ENCODE results near the gene MMP25.
"Not testable (repeated sequence)": the region's sequence is repeated elsewhere in the genome, so short reads cannot be mapped to it uniquely, and the experiment has no call there.

MMP25 gene

DNA sequence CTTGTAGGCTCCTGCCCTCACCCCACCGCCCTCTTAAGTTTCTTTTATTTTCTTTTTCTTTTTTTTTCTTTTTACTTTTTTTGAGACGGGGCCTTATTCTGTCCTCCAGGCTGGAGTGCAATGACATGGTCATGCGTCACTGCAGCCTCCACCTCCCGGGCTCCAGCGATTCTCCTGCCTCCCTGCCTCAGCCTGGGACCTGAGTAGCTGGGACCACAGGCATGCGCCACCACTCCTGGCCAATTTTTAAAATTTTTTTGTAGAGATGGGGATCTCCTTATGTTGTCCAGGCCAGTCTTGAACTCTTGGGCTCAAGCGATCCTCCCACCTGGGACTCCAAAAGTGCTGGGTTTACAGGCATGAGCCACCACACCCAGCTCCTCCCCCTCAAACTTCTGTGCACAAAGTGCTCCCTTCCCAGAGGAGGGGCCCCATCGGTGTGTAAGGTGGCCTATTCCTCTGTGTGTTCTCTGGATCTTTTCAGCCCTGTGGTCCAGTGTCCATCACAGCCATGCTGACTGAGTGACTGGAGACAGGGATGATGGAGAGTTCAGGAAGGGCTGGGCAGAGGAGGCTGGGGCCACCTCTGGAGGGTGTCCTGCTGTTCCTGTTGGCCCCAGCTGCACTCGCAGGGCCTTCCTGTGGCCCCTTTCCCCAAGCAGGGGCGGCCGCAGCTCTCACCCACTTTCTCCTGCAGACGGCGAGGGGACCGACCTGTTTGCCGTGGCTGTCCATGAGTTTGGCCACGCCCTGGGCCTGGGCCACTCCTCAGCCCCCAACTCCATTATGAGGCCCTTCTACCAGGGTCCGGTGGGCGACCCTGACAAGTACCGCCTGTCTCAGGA is 10.2 kb downstream of the MMP25 start:
- no peak for DNase-seq (ENCODE audit: low spot score)

DNA sequence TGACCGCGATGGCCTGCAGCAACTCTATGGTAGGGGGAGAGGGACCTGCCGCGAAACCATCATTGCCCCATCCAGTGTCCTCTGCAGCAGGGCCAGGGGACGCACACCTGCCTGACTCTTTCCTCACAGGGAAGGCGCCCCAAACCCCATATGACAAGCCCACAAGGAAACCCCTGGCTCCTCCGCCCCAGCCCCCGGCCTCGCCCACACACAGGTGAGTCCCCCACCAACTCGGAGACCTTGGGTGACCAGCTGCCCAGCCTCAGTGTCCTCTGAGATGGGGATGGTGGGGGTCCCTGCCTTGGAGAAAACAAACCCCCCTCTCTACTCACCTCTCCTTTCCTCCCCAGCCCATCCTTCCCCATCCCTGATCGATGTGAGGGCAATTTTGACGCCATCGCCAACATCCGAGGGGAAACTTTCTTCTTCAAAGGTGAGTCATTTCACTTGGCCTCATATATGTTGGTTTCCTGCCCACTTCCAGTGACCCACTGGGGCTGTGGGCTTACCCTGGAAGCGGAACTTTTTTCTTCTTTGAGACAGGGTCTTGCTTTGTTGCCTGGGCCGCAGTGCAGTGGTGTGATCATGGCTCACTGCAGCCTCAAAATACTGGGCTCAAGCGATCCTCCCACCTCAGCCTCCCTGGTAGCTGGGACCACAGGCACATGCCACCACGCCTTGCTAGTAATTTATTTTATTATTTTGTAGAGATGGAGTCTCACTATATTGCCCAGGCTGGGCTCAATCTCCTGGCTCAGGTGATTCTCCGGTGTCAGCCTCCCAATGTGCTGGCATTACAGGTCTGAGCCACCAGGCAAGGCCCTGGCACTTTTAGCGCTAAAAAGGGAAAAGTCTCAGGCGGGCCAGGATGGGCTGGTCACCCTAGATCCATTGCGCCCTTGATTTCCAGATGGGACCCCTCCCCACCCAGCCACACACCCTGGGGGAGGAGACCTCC is 11.1 kb downstream of the MMP25 start:
- DNase-seq (ENCODE audit: low spot score) = no peak

DNA sequence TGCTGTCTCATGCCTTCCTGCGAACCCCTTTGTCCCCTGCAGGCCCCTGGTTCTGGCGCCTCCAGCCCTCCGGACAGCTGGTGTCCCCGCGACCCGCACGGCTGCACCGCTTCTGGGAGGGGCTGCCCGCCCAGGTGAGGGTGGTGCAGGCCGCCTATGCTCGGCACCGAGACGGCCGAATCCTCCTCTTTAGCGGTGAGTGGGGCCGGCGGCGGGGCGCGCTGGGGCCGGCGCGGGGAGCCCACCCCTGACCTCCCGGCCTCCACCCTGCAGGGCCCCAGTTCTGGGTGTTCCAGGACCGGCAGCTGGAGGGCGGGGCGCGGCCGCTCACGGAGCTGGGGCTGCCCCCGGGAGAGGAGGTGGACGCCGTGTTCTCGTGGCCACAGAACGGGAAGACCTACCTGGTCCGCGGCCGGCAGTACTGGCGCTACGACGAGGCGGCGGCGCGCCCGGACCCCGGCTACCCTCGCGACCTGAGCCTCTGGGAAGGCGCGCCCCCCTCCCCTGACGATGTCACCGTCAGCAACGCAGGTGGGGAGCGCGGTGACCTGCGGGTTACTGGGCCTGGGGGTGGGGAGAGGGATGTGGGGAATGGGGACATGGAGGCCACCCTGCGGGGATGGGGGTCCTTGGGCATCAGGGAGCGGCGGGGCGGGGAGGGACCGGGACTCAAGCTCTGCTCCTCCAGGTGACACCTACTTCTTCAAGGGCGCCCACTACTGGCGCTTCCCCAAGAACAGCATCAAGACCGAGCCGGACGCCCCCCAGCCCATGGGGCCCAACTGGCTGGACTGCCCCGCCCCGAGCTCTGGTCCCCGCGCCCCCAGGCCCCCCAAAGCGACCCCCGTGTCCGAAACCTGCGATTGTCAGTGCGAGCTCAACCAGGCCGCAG is 12.0 kb downstream of the MMP25 start:
- DNase-seq (ENCODE audit: low spot score) = no peak

DNA sequence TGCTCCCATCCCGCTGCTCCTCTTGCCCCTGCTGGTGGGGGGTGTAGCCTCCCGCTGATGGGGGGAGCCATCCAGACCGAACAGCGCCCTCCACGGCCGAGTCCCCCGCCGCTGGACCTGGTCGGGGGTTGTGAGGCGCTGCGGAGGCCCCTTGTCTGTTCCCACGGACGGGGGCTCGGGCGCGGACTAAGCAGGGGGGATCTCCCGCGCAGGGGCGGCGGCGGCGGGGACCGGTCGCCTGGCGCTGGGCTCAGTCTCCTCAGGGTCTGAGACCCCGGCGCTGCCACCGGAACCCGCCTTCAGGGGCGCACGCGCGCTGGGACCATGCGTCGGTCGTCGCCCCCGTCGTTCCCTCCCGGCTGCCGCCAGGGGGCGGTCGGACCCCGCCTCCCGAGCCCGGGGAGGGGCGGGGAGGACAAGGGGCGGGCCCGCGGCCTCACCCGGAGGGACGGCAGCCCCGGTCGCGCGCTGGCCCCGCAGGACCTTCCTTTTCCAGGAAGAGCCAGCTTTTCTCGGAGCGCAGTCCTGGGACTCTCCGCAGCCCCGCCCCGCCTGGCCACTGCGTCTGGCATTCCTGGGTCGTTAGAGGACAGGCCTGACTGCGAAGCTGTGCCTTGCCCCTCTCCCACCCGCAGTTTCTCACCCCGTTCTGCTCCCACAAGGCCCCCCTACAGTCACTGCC is 12.8 kb downstream of the MMP25 start:
- DNase-seq (ENCODE audit: low spot score) = peak; percentile 96

DNA sequence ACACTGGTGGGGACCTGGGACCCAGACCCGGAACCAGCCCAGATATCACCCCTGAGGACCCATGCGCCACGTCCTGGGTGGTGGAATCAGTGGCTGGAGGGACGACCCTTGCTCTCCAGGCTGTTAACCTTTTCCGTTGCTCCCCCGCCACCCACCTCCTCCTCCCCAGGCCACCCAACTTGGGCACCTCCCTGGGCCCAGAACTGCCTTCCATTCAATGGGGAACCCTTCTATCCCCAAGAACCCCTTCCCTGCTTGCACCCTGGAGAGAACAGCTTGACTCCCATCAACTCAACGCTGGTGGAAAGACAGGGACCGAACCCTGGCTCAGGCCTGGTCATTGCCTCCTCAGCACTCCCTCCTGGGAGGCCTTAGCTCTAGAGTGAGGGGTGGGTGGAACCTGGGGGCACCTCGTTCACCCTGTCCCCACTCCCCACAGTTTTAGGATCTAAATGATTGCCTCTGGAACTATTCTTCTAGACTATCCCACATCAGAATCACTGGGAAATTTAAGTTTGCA is 13.4 kb downstream of the MMP25 start:
- no peak for DNase-seq (ENCODE audit: low spot score)

DNA sequence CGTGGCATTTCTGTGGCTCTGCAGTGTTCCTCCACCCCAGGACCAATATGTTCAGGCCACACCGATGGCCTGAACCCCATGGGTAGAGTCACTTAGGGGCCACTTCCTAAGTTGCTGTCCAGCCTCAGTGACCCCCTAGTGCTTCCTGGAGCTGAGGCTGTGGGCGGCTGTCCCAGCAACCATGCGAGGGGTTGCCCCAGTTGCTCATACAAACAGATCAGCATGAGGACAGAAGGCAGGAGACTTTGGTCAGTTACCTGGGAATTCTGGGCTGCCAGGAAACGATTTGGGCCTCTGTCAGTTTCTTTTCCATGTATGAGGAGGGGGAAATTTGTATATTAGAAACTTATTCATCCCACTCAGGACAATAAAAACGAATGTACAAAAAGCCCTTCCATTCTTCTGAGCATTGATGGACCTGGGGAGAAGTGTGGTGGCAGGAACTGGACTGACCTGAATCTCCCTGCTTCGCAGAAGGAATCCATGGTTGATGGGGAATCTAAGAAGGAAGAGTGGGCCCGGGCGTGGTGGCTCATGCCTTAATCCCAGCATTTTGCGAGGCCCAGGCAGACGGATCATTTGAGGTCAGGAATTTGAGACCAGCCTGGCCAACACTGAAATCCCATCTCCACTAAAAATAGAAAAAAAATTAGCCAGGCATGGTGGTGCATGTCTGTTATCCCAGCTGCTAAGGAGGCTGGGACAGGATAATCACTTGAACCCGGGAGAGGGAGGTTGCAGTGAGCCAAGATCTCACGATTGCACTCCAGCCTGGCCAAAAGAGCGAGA is 14.2 kb downstream of the MMP25 start:
- no peak for DNase-seq (ENCODE audit: low spot score)

DNA sequence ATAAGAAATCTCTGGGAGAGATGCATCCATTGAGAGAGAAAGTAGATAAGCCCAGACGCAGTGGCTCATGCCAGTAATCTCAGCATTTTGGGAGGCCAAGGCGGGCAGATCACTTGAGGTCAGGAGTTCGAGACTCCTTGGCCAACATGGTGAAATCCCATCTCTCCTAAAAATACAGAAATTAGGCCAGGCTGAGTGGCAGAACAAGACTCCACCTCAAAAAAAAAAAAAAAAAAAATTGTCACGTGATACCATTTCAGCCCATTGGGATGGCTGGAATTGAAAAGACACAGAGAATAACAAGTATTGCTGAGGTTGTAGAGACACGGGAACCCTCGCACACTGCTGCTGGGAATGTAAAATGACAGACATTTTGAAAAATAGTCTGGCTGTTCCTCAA is 16.2 kb downstream of the MMP25 start:
- no peak for DNase-seq (ENCODE audit: low spot score)

DNA sequence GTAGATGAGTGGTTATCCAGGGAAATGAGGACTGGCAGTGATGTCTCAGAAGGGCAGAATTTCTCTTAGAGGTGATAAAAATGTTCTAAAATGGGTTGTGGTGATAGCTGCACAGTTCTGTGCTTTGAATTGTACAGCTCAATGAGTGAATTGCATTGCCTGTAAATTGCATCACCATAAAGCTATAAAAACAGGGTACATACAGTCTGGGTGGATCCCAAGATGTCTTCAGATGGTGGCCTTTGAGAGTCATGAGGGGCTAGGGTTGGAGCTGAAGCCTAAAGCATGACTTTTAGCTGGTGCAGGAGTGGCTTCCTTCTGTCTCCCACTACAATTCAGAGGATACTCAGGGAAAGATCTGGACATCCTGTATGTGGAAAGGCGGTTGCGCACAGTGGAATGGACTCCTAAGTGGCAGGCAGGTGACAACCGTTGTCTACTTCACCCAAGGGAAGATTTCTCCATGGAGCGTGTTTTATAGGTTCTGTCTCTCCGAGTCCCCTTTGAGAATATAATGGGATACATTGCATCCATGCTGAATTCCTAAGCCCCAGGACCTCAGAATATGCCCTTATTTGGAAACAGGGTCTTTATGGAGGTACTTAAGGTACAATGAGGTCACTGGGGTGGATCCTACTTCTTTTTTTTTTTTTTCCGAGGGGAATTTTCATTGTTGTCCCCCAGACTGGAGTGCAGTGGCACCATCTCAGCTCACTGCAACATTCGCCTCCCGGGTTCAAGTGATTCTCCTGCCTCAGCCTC is 17.4 kb downstream of the MMP25 start:
- DNase-seq (ENCODE audit: low spot score) = no peak

DNA sequence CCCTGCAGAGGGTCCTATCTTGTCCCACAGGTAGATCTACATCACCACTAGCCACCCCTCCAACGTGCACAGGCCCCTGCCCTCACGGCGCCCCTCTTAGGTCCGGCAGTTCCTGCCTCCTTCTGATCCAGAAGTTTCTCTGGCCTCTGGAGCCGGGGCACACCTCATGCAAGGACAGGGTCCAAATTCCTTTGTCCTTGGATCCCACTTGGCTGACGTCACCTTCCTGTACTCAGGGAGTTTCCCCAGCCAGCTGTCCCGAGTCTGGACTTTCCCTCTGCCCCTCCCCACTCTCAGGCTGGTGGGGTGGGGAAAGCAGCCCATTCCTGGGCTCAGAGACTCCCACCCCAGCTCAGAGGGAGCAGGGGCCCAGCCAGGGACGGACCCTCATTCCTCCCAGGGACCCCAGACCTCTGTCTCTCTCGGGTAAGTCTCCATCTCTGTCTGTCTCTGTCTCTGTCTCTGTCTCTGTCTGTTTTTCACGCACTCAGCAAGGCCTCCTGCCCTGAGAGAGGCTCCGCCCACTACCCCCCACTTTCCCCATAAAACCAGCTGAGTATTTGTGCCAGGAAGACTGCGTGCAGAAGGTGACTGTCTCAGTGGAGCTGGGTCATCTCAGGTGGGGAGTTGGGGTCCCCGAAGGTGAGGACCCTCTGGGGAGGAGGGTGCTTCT is 18.8 kb downstream of the MMP25 start, which contains the start of gene IL32:
Gene IL32 (plus strand): TSS at position 572 of the 673 bp plus-strand sequence. CDS start 172 bp downstream, outside the sequence.
- peak; percentile 86 for DNase-seq (ENCODE audit: low spot score)

DNA sequence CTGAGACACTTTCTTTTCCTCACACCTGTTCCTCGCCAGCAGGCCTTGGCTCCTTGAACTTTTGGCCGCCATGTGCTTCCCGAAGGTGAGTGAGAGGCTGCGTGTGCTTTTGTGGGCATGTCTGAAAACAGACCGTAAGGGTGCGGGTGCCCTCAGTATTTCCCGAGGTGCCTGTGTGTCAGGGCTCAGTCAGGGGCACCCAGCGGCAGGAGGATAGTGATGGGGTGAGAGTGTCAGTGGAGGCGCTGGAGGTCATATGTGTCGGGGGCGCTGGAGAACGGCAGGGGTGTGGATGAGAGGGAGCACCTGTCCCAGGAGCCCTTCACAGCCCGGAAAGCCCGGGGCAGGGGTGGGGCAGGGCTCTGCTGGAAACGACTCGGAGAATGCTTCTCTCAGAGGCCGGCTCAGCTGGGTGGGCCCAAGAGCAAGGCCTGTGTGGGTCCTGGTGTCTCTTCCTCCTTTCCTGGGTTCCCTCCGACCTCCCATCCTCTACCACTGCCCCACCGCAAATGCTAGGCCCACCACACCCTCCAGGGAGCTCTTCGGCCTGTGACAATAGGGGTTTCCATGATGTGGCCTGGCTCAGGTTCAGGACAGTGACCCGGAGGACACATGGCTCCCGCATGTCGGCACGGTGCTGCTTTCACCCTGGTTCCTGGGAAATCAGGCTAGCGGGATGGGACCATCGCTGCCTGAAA is 19.5 kb downstream of the MMP25 start:
- DNase-seq (ENCODE audit: low spot score) = no peak

DNA sequence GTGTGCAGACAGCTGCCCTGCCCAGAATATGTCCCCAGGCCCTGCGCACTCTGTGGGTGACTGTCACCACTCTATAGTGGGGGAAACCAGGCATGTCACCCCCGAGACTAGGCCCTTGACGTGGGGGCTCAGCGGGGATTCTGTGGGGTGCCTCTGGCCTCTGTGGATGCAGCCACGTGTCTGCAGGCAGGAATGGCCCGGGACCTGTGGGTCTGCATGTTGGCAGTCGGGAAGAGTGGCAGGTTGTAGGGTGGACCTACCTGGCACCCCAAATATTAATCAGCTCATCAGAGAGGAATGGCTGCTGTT is 20.0 kb downstream of the MMP25 start:
- no peak for DNase-seq (ENCODE audit: low spot score)

DNA sequence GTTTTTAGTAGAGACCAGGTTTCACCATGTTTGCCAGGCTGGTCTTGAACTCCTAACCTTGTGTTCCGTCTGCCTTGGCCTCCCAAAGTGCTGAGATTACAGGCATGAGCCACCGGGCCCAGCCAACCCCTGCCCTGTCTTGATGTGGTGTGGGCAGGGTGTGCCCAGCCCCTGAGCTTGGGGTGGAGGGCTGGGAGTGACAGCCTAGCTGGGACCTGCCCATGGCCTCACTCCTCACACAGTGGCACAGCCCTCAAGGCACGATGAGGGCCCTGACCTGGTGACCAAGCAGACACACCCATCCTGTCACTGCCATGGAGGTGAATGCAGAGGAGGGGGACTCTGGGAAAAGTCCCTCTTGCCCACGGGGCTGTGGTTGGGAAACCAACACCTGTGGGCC is 22.1 kb downstream of the MMP25 start:
- no peak for DNase-seq (ENCODE audit: low spot score)

DNA sequence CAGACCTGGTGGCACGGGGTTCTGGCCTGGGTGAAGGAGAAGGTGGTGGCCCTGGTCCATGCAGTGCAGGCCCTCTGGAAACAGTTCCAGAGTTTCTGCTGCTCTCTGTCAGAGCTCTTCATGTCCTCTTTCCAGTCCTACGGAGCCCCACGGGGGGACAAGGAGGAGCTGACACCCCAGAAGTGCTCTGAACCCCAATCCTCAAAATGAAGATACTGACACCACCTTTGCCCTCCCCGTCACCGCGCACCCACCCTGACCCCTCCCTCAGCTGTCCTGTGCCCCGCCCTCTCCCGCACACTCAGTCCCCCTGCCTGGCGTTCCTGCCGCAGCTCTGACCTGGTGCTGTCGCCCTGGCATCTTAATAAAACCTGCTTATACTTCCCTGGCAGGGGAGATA is 22.8 kb downstream of the MMP25 start:
- DNase-seq (ENCODE audit: low spot score) = not testable (repeated sequence)

DNA sequence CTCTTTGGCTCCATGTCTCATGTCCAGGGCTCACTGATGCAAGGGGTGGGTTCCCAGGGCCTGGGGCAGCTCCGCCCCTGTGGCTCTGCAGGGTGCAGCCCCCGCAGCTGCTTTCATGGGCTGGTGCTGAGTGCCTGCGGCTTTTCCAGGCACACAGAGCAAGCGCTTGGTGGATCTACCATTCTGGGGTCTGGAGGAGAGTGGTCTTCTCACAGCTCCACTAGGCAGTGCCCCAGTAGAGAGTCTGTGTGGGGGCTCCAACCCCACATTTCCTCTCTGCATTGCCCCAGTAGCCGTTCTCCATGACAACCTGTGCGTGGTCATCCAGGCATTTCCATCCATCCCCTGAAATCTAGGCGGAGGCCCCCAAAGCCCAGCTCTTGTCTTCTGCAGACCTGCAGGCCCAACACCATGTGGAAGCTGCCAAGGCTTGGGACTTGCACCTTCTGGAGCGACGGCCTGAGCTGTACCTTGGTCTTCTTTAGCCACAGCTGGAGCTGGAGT is 24.3 kb downstream of the MMP25 start:
- DNase-seq (ENCODE audit: low spot score) = no peak

DNA sequence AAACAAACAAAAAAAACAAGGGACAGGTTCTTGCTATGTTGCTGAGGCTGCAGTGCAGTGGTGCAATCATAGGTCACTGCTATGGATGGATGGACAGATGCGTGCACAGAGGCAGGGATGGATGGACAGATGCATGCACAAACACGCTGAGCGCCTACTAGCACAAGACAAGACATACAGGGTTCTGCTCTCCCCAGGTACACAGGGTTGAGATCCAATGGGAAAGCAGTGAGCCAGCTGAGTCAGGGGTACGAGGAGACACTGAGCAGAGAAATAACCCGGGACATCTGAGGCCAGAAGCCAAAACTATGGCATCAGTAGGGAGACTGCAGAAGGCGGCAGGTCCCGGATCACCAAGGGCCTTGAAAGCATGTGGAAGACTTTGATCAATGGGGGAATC is 25.3 kb downstream of the MMP25 start:
- DNase-seq (ENCODE audit: low spot score) = no peak

DNA sequence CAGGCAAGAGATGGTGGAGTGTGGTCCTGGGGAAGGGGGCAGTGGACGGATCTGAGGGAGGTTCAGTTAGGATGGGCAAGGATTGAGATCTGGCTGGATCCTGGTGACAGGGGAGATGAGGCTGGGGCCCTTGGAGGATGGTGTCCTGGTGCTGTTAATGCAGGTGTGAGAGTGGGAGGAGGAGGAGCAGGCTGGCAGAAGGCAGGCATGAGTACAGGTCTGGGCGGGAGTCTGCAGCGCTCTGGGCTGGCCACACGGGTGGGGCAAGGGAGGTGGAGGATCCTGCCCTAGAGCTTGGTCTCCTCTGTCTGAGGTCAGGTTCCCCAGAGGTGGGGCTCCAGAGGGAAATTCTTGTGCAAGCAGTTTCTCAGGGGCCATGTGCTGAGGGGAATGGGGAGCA is 25.8 kb downstream of the MMP25 start:
- not testable (repeated sequence) for DNase-seq (ENCODE audit: low spot score)

DNA sequence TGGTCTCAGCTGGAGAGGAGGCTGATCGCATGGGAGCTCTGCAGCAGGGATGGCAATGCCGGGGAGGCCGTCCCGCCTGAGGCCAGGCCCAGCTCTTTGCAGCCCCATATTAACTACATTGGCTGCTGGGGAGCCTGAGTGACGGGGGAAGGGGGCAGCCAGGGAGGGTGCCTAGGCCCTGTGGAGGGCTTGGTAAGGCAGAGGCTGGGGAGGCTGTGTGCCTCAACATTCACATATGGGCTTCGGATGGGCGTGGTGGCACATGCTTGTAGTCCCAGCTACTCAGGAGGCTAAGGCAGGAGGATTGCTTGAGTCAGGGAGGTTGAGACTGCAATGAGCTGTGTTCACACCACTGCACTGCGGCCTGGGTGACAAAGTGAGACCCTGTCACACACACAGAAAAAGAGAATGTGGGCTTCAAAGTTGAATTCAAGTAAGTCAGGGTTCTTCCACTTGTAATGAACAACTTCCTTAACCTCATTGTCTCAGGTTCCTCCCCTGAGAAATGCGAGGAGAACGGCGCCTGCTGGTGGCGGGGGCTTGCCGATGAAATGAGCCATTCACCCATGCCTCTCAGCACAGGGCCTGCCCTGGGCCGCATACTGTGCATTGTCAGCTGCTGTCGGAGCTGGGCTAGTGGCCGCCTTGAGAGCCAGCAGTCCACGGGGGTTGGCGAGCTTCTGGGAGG is 26.4 kb downstream of the MMP25 start:
- not testable (repeated sequence) for DNase-seq (ENCODE audit: low spot score)

DNA sequence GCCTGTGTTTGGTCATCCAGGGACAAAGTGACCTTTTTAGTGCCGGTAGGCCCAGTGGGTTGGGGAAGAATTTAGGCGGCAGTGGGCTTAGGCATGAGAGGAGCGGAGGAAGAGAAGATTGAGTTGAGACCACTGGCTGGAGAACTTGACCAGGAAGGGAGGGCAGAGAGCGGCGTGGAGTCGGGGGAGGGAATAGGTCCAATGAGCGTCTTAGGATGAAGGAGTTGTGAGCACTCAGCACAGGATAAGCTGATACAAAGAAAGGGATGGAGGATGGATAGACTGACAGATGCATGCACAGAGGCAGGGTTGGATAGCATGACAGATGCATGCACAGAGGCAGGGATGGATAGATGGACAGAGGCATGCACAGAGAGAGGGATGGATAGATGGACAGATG is 27.1 kb downstream of the MMP25 start:
- no peak for DNase-seq (ENCODE audit: low spot score)
